GM18907 (cell line): Measurements from ENCODE around the gene DIRAS1.
"Not testable (repeated sequence)": the region's sequence is repeated elsewhere in the genome, so short reads cannot be mapped to it uniquely, and the experiment has no call there.

Experiments
- ATAC-seq: cut with Tn5 transposase; IDR thresholded peaks from one replicate; pipeline ENCODE4 v1.9.1; 2021; ENCODE audit warnings: mild to moderate bottlenecking, moderate library complexity; ENCODE audit not compliant: unreplicated experiment

Gene DIRAS1

GRCh38 chr19:2679439-2679838 lies 41.7 kb downstream of the DIRAS1 start:
- ATAC-seq, result no peak

- ATAC-seq, result not testable (repeated sequence)
Observed at GRCh38 chr19:2678948-2679347, 42.2 kb downstream of the DIRAS1 start.

- peak; percentile 49 for ATAC-seq
Observed at GRCh38 chr19:2678044-2678671, 43.0 kb downstream of the DIRAS1 start.

DNA sequence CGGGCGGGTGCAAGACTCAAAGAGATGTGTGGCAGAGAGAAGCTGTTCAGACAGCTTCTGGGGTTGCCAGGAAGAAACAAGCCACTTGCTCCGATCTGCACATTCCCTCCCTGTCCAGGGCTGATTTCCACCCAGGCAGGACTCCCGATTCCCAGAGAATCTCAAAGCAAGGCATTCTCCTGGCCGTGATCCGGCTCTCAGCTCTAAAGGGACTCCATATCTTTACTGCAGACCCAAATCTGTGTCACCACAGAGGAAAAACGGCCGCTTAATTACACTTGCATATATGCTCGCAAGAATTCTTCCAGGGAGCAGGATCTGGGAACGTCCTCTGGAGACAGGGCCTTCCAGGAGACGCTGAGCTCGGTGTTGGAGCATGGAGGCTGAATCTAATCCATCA lies 44.3 kb downstream of the DIRAS1 start:
- no peak for ATAC-seq

DNA sequence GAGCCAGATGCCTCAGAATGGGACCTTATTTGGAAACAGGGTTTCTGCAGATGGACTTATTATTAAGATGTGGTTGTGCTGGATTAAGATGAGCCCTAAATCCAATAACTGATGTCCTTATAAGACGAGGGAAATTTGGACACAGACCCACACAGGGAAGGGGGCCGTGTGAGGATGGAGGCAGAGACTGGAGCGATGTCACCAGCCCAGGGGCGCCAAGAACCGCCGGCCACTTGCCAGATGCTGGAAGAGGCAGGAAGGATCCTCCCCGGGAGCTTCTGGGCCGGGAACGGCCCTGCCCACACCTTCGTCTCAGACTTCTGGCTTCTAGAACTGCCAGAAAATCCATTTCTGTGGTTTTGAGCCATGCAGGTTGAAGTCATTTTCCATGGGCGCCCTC lies 45.3 kb downstream of the DIRAS1 start:
- no peak for ATAC-seq

- ATAC-seq, result no peak
Observed at GRCh38 chr19:2670217-2670616, 51.0 kb downstream of the DIRAS1 start.

DNA sequence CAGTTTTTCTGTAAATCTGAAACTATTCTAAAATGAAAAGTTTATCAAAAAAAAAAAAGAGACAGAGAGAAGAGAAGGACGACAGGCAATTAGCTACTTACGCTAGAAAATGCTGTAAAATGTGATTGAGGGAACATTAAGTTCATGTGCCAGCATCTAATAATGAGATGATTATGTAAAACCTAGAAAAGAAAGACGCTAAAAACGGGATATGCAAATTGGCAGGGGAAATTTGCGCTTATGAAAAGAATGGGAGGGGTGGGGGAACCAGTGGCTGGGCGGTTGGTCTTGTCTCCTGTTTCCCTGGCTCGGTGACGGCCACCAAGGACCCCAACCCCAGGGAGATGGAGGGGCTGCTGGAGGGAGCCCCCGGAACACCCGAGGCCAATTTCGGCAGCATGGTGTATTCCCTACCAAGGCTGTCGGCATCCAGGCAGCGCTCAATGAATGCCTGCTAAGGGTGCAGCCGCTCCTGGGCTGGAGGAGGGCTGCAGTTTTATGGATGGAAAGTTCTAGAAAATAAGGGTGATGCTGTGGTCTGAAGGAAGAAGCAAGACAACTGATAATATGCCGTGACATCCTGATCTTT lies 52.9 kb downstream of the DIRAS1 start:
- no peak for ATAC-seq

DNA sequence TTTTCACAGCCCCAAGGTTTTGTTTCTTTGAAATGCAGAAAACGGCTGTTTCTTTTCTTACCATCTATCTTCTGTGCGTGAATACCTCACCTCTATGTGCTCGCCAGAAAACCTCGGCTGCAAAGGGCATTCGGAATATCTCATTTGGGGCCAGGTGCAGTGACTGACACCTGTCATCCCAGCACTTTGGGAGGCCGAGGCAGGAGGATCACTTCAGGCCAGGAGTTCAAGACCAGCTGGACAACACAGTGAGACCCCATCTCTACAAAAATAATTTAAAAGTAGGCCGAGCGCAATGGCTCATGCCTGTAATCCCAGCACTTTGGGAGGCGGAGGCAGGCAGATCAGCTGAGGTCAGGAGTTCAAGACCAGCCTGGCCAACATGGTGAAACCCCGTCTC lies 53.8 kb downstream of the DIRAS1 start:
- not testable (repeated sequence) for ATAC-seq

- no peak for ATAC-seq
Observed at GRCh38 chr19:2666344-2666994, 54.7 kb downstream of the DIRAS1 start.

- no peak for ATAC-seq
Observed at GRCh38 chr19:2665103-2665502, 56.1 kb downstream of the DIRAS1 start.
